ENCODE data around the gene SIK3. TPM values are rescaled to one million over a fixed set of nuclear protein-coding genes. Genes with fewer than 3 reads are reported as not detected.
"Not testable (repeated sequence)": the region's sequence is repeated elsewhere in the genome, so short reads cannot be mapped to it uniquely, and the experiment has no call there.

SIK3 gene
- total RNA-seq, 1 donor from 2014 or later: 88.4 TPM

- Mint-ChIP-seq H3K36me3 (ENCODE audit: low read depth) (no peaks in the 10 kb centered on the region), H3K27ac (no peak overlapping the region), H3K27me3 (no peaks in the 10 kb centered on the region), H3K9me3 (no peaks in the 10 kb centered on the region), H3K4me3 (no peak overlapping the region), H3K4me1 (peaks cover 3% of the 10 kb centered on the region)
- ChIA-PET POLR2A (no interaction called here), CTCF (interaction anchor here (1.2 kb wide), 1 partner anchor 17 kb away, joined by 6 read pairs; no protein-coding TSS in a partner anchor)
- TF ChIP-seq, protein P1, sequence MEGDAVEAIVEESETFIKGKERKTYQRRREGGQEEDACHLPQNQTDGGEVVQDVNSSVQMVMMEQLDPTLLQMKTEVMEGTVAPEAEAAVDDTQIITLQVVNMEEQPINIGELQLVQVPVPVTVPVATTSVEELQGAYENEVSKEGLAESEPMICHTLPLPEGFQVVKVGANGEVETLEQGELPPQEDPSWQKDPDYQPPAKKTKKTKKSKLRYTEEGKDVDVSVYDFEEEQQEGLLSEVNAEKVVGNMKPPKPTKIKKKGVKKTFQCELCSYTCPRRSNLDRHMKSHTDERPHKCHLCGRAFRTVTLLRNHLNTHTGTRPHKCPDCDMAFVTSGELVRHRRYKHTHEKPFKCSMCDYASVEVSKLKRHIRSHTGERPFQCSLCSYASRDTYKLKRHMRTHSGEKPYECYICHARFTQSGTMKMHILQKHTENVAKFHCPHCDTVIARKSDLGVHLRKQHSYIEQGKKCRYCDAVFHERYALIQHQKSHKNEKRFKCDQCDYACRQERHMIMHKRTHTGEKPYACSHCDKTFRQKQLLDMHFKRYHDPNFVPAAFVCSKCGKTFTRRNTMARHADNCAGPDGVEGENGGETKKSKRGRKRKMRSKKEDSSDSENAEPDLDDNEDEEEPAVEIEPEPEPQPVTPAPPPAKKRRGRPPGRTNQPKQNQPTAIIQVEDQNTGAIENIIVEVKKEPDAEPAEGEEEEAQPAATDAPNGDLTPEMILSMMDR (IDR thresholded peaks at IDR 0.05): no peak
- no peak for ATAC-seq (ENCODE audit: low read depth)
- no peak for DNase-seq
- intact Hi-C loops (cut with micrococcal nuclease): no loop called here
Measured at GRCh38 chr11:117122556-117122955, 24.3 kb upstream of the SIK3 start.

DNA sequence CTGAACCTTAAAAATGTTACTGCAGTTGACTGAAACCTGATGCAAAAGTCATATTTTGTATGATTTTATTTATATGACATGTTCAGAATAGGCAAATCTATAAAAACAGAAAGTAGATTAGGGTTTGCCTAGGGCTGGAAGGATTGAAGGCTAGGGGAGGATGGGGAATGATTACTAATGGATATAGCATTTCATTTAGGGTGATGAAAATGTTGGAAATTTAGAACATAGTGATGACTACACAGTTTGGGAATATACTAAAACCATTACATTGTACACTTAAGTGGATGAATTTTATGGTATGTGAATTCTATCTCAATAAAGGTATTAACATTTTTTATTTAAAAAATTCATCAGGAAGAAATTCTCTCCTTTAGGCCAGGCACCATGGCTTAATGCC is 22.9 kb upstream of the SIK3 start:
- no peak for DNase-seq
- ATAC-seq (ENCODE audit: low read depth): no peak

GRCh38 chr11:117117681-117118080 is 19.5 kb upstream of the SIK3 start:
- intact Hi-C loops (cut with micrococcal nuclease): no loop called here
- DNase-seq (no peak), ATAC-seq (ENCODE audit: low read depth) (no peak)
- TF ChIP-seq, protein P1 (IDR thresholded peaks at IDR 0.05): no peak
- H3K36me3 Mint-ChIP-seq (ENCODE audit: low read depth): no peaks in the 10 kb centered on the region
- H3K4me3 Mint-ChIP-seq: no peak overlapping the region
- H3K4me1 Mint-ChIP-seq: no peaks in the 10 kb centered on the region
- H3K9me3 Mint-ChIP-seq: no peaks in the 10 kb centered on the region
- CTCF ChIA-PET: no interaction called here
- POLR2A ChIA-PET: no interaction called here
- H3K27me3 Mint-ChIP-seq: no peaks in the 10 kb centered on the region
- no peak overlapping the region for H3K27ac Mint-ChIP-seq

More for the DNA sequence above, 22.9 kb upstream of the SIK3 start:
- H3K36me3 Mint-ChIP-seq (ENCODE audit: low read depth): no peaks in the 10 kb centered on the region
- no peaks in the 10 kb centered on the region for H3K9me3 Mint-ChIP-seq
- POLR2A ChIA-PET: no interaction called here
- no peak overlapping the region for H3K27ac Mint-ChIP-seq
- TF ChIP-seq, protein P1 (IDR thresholded peaks at IDR 0.05): no peak
- no peak overlapping the region for H3K4me3 Mint-ChIP-seq
- intact Hi-C loops (cut with micrococcal nuclease): no loop called here
- no peaks in the 10 kb centered on the region for H3K27me3 Mint-ChIP-seq
- no peaks in the 10 kb centered on the region for H3K4me1 Mint-ChIP-seq
- CTCF ChIA-PET: no interaction called here

- ATAC-seq (ENCODE audit: low read depth); POLR2A ChIA-PET; H3K36me3 Mint-ChIP-seq (ENCODE audit: low read depth); intact Hi-C loops (cut with micrococcal nuclease); H3K27ac Mint-ChIP-seq; H3K4me1 Mint-ChIP-seq; CTCF ChIA-PET; H3K4me3 Mint-ChIP-seq; H3K9me3 Mint-ChIP-seq; DNase-seq; H3K27me3 Mint-ChIP-seq: not testable (repeated sequence)
Measured at GRCh38 chr11:117112939-117113338, 14.7 kb upstream of the SIK3 start.

- CTCF ChIA-PET; intact Hi-C loops (cut with micrococcal nuclease); H3K4me3 Mint-ChIP-seq; H3K36me3 Mint-ChIP-seq (ENCODE audit: low read depth); POLR2A ChIA-PET; H3K9me3 Mint-ChIP-seq; H3K27me3 Mint-ChIP-seq; H3K27ac Mint-ChIP-seq; DNase-seq; H3K4me1 Mint-ChIP-seq; ATAC-seq (ENCODE audit: low read depth): not testable (repeated sequence)
Measured at GRCh38 chr11:117112497-117112896, 14.3 kb upstream of the SIK3 start.

DNA sequence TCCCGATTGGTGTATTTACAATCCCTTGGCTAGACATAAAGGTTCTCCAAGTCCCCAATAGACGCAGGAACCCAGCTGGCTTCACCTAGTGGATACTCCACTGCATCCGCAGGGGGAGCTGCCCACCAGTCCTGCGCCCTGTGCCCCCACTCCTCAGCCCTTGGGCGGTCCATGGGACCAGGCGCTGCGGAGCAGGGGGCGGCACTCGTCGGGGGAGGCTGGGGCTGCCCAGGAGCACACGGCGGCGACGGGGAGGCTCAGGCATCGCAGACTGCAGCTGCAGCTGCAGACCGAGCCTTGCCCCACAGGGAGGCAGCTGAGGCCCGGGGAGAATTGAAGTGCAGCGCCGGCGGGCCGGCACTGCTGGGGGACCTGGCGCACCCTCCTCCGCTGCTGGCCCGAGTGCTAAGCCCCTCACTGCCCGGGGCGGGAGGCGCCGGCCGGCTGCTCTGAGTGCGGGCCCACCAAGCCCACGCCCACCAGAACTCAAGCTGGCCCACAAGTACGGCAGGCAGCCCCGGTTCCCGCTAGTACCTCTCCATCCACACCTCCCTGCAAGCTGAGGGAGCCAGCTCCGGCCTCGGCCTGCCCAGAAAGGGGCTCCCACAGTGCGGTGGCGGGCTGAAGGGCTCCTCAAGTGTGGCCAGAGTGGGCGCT is 12.2 kb upstream of the SIK3 start:
- ATAC-seq (ENCODE audit: low read depth): no peak
- no peak for DNase-seq
- TF ChIP-seq, protein P1 (IDR thresholded peaks at IDR 0.05): no peak
- H3K36me3 Mint-ChIP-seq (ENCODE audit: low read depth): no peaks in the 10 kb centered on the region
- no peak overlapping the region for H3K4me3 Mint-ChIP-seq
- H3K27me3 Mint-ChIP-seq: no peaks in the 10 kb centered on the region
- intact Hi-C loops (cut with micrococcal nuclease): no loop called here
- POLR2A ChIA-PET: interaction anchor here (0.6 to 0.7 kb wide), 2 partner anchors 14 to 17 kb away, joined by 3 to 8 read pairs; no protein-coding TSS in a partner anchor
- peaks cover 4% of the 10 kb centered on the region for H3K4me1 Mint-ChIP-seq
- CTCF ChIA-PET: interaction anchor here (1.1 to 2.2 kb wide), 2 partner anchors 117 to 231 kb away, joined by 3 to 5 read pairs; no protein-coding TSS in a partner anchor
- H3K9me3 Mint-ChIP-seq: no peaks in the 10 kb centered on the region
- no peak overlapping the region for H3K27ac Mint-ChIP-seq
